H9 (cell line): ENCODE measurements around the gene MALRD1. TPM values are rescaled to one million over a fixed set of nuclear protein-coding genes. Genes with fewer than 3 reads are reported as not detected.

ENCODE experiments used
- DNase-seq: peaks from one replicate; pipeline ENCODE4 v3.0.0-alpha.2; 2017
- H2AFZ ChIP-seq: one replicate; pipeline ENCODE4 v1.6.1; 2013; ENCODE audit warnings: mild to moderate bottlenecking, low read length, control low read depth, moderate library complexity
- H2AK5ac ChIP-seq: 2 replicates; pipeline ENCODE4 v1.6.1; 2013; ENCODE audit warnings: low read length, control low read depth, mixed read lengths; ENCODE audit not compliant: insufficient read length
- H2BK120ac ChIP-seq: one replicate; pipeline ENCODE4 v1.6.1; 2013; ENCODE audit warnings: low read depth, mild to moderate bottlenecking, low read length, control low read depth, inconsistent platforms; ENCODE audit not compliant: poor library complexity, severe bottlenecking
- H2BK12ac ChIP-seq: 2 replicates; pipeline ENCODE4 v1.6.1; 2013; ENCODE audit warnings: low read length, control low read depth, mixed read lengths, low read depth; ENCODE audit not compliant: insufficient read length
- H2BK15ac ChIP-seq: 2 replicates; pipeline ENCODE4 v1.6.1; 2013; ENCODE audit warnings: low read depth, low read length, control low read depth
- H2BK20ac ChIP-seq: one replicate; pipeline ENCODE4 v1.6.1; 2013; ENCODE audit warnings: low read depth, mild to moderate bottlenecking, low read length, control low read depth, inconsistent platforms; ENCODE audit not compliant: poor library complexity, severe bottlenecking
- H2BK5ac ChIP-seq: 2 replicates; pipeline ENCODE4 v1.6.1; 2013; ENCODE audit warnings: low read length, control low read depth, mixed read lengths; ENCODE audit not compliant: insufficient read length
- H3K14ac ChIP-seq: 2 replicates; pipeline ENCODE4 v1.6.1; 2013; ENCODE audit warnings: low read length, control low read depth; ENCODE audit not compliant: insufficient read depth
- H3K18ac ChIP-seq: 2 replicates; pipeline ENCODE4 v1.6.1; 2013; ENCODE audit warnings: low read depth, mild to moderate bottlenecking, mixed read lengths, low read length, control low read depth; ENCODE audit not compliant: insufficient read length
- H3K23ac ChIP-seq: 2 replicates; pipeline ENCODE4 v1.6.1; 2013; ENCODE audit warnings: low read length, control low read depth, mixed read lengths, low read depth; ENCODE audit not compliant: insufficient read length
- H3K23me2 ChIP-seq: 2 replicates; pipeline ENCODE4 v1.6.1; 2013; ENCODE audit warnings: low read depth, mild to moderate bottlenecking, mixed read lengths, low read length, control low read depth; ENCODE audit not compliant: insufficient read length, poor library complexity, severe bottlenecking
- H3K27ac ChIP-seq: 2 replicates; pipeline ENCODE4 v1.5.1; 2013; ENCODE audit warnings: low read length, control low read depth, mixed read lengths, low read depth; ENCODE audit not compliant: insufficient read length
- H3K27me3 ChIP-seq: 2 replicates; pipeline ENCODE4 v1.6.1; 2013; ENCODE audit warnings: low read length, control low read depth, inconsistent platforms; ENCODE audit not compliant: insufficient read depth
- H3K4ac ChIP-seq: 2 replicates; pipeline ENCODE4 v1.6.1; 2013; ENCODE audit warnings: low read depth, mild to moderate bottlenecking, control low read depth, inconsistent platforms, low read length, moderate library complexity
- H3K4me1 ChIP-seq: 2 replicates; pipeline ENCODE4 v1.6.1; 2013; ENCODE audit warnings: low read length, control low read depth, inconsistent platforms; ENCODE audit not compliant: insufficient read depth
- H3K4me2 ChIP-seq: 2 replicates; pipeline ENCODE4 v1.6.1; 2013; ENCODE audit warnings: low read length, control low read depth, mixed read lengths; ENCODE audit not compliant: insufficient read length, insufficient read depth
- H3K56ac ChIP-seq: 2 replicates; pipeline ENCODE4 v1.6.1; 2013; ENCODE audit warnings: low read depth, mild to moderate bottlenecking, mixed read lengths, low read length, control low read depth; ENCODE audit not compliant: insufficient read length
- H3K79me1 ChIP-seq: 2 replicates; pipeline ENCODE4 v1.6.1; 2013; ENCODE audit warnings: low read depth, mild to moderate bottlenecking, moderate library complexity, low read length, control low read depth, inconsistent platforms; ENCODE audit not compliant: insufficient read depth, poor library complexity, severe bottlenecking
- H3K79me2 ChIP-seq: 2 replicates; pipeline ENCODE4 v1.6.1; 2013; ENCODE audit warnings: low read length, control low read depth, inconsistent platforms; ENCODE audit not compliant: insufficient read depth
- H3K9ac ChIP-seq: 2 replicates; pipeline ENCODE4 v1.6.1; 2013; ENCODE audit warnings: low read length, control low read depth, mixed read lengths; ENCODE audit not compliant: insufficient read length; ENCODE audit errors: extremely low read depth
- H3K9me3 ChIP-seq: one replicate; pipeline ENCODE4 v1.6.1; 2013; ENCODE audit warnings: low read depth, low read length, inconsistent platforms; ENCODE audit not compliant: control insufficient read depth
- H3T11ph ChIP-seq: one replicate; pipeline ENCODE4 v1.6.1; 2013; ENCODE audit warnings: mild to moderate bottlenecking, low read length, control low read depth, inconsistent platforms
- H4K20me1 ChIP-seq: one replicate; pipeline ENCODE4 v1.6.1; 2013; ENCODE audit not compliant: control insufficient read depth, insufficient read length, insufficient read depth
- H4K5ac ChIP-seq: 2 replicates; pipeline ENCODE4 v1.6.1; 2013; ENCODE audit warnings: low read depth, mild to moderate bottlenecking, mixed read lengths, low read length, control low read depth; ENCODE audit not compliant: insufficient read length
- H4K8ac ChIP-seq: replicated peaks from 2 replicates; pipeline ENCODE4 v1.6.1; 2013; ENCODE audit warnings: low read length, control low read depth, mixed read lengths, low read depth; ENCODE audit not compliant: insufficient read length
- H4K91ac ChIP-seq: 2 replicates; pipeline ENCODE4 v1.6.1; 2013; ENCODE audit warnings: low read depth, mild to moderate bottlenecking, moderate library complexity, mixed read lengths, low read length, control low read depth; ENCODE audit not compliant: insufficient read length
- H3K27ac Mint-ChIP-seq, 3 experiments: 2 replicates in 2 of 3; 3 replicates in 1 of 3; pipeline ENCODE4 v1.8.0; 2020 to 2021; ENCODE audit warnings: mixed read lengths in 3 of 3, mild to moderate bottlenecking in 1 of 3, moderate library complexity in 1 of 3
- H3K27me3 Mint-ChIP-seq: 2 replicates; pipeline ENCODE4 v1.8.0; 2021; ENCODE audit warnings: low read depth, mild to moderate bottlenecking, moderate library complexity, mixed read lengths
- H3K36me3 Mint-ChIP-seq, 3 experiments: 2 replicates in 2 of 3; 3 replicates in 1 of 3; pipeline ENCODE4 v1.8.0; 2020 to 2021; ENCODE audit warnings: low read depth in 3 of 3, mixed read lengths in 3 of 3; ENCODE audit not compliant: insufficient read depth in 1 of 3
- H3K4me1 Mint-ChIP-seq, 2 experiments: 2 replicates each; pipeline ENCODE4 v1.8.0; 2020; ENCODE audit warnings: mixed read lengths in 2 of 2
- H3K4me3 Mint-ChIP-seq, 2 experiments: 2 replicates in 1 of 2; 3 replicates in 1 of 2; pipeline ENCODE4 v1.8.0; 2020 to 2021; ENCODE audit warnings: mild to moderate bottlenecking in 2 of 2, mixed read lengths in 2 of 2, moderate library complexity in 1 of 2
- H3K9me3 Mint-ChIP-seq, 2 experiments: 2 replicates in 1 of 2; 3 replicates in 1 of 2; pipeline ENCODE4 v1.8.0; 2020; ENCODE audit warnings: mild to moderate bottlenecking in 2 of 2, mixed read lengths in 2 of 2, moderate library complexity in 1 of 2
- CTCF ChIP-seq: fragments of 200-600 bp; sonication (generic); conservative IDR thresholded peaks from 3 replicates; pipeline ENCODE4 v1.8.0; 2021; ENCODE audit warnings: antibody characterized with exemption, mild to moderate bottlenecking
- WGBS: extraction: QIAGEN DNeasy Blood & Tissue Kit; methylation state at CpG from one replicate; pipeline ENCODE4 v1.1.7; 2013; ENCODE audit warnings: missing lambda C conversion rate, low lambda C conversion rate, mixed read lengths; ENCODE audit not compliant: insufficient read length; ENCODE audit errors: extremely low coverage; 5-methylcytosine and 5-hydroxymethylcytosine counted together
- total RNA-seq: library from RNA; stranded (reverse); gene quantifications from 2 replicates; pipeline ENCODE4 v1.2.1, GENCODE V29; 2021

Gene MALRD1
- total RNA-seq, 1 experiment from 2014 or later = 0.20 TPM

- no peak for DNase-seq
- Histone ChIP-seq H3K27me3 (no peaks in the 10 kb centered on the region), H2BK20ac (no peak overlapping the region), H2BK120ac (no peak overlapping the region), H3K9ac (no peak overlapping the region), H3K56ac (no peak overlapping the region), H2BK5ac (no peak overlapping the region), H3K4me2 (no peak overlapping the region), H3K9me3 (no peaks in the 10 kb centered on the region), H3K4ac (no peak overlapping the region), H4K5ac (no peak overlapping the region), H2BK12ac (no peak overlapping the region), H3K14ac (no peak overlapping the region), H3K27ac (no peak overlapping the region), H3K79me2 (no peaks in the 10 kb centered on the region), H2AK5ac (no peak overlapping the region), H3K4me1 (no peaks in the 10 kb centered on the region; the same call in 1 of the 2 replicates), H3K79me1 (no peaks in the 10 kb centered on the region), H3K23ac (no peak overlapping the region), H4K8ac (no peak overlapping the region), H3K23me2 (no peaks in the 10 kb centered on the region), H3K18ac (no peak overlapping the region), H2AFZ (no peak overlapping the region), H4K91ac (no peak overlapping the region), H4K20me1 (no peaks in the 10 kb centered on the region), H3T11ph (no peak overlapping the region), H2BK15ac (no peak overlapping the region)
- no peak overlapping the region for H3K4me3 Mint-ChIP-seq
- TF ChIP-seq CTCF = no peak
- H3K27ac Mint-ChIP-seq = no peak overlapping the region
- no peaks in the 10 kb centered on the region for H3K9me3 Mint-ChIP-seq
- H3K4me1 Mint-ChIP-seq = peaks cover under 1 to 3% of the 10 kb centered on the region in 2 experiments; a peak in 2 of 4 replicates
- no peaks in the 10 kb centered on the region for H3K27me3 Mint-ChIP-seq
- no CpG with 5 or more reads among the region's 3 CpGs for WGBS
- peaks cover 0 to under 1% (median 0%) of the 10 kb centered on the region in 3 experiments; a peak in 2 of 7 replicates for H3K36me3 Mint-ChIP-seq
Observed at GRCh38 chr10:19688344-19688743, 639.7 kb downstream of the MALRD1 start.
